Activated CD4-positive, alpha-beta T cell treated with anti-CD3 and anti-CD28 coated beads, Interleukin-10, Interleukin-2, amounts not matched to agents 100 ng/mL and 50 ng/mL, durations not matched to agents 16 hours and 8 hours (primary cell): Measurements from ENCODE around the gene LILRB1.
"Not testable (repeated sequence)": the region's sequence is repeated elsewhere in the genome, so short reads cannot be mapped to it uniquely, and the experiment has no call there.

Experiments used
- DNase-seq: peaks from one replicate; pipeline ENCODE4 v3.0.0-alpha.2; 2020

Gene LILRB1

DNA sequence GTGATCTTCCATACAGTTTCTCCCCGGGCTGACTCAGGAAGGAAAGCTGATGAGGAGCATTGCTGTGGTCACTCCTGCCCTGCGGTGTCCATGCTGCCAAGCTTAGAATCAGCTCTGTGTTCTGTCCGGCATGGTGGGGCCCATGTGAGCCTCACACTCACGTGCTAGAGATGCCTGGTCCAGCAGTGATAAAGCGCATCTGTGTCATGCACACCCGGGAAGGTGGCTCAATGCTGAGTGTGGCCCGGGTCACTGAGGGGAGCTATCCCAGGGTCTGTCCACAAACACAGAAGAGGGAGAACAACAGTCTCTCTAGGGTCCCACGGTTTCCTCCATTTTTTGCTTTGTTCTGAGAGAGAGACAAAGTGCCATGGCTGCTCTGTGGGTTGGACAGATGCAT is 3.5 kb upstream of the LILRB1 start:
- DNase-seq = no peak

DNA sequence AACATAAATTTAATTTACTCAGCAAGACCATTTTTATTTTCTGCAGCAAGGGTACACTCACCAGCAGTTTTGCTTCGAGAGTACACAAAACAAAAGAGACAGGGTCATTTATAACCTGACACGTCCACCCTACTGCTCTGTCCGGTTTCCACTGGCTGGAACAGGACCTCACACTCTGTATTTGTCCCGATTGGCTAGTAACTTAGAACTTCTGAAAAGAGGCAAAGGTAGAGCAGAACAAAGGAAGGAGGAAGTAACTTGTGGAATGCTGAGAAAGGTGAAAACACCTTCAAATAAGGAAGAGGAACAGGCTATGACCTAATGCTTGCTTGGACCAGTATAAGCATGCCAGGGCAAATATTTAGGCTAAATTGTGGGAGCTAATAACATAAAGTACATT is 2.4 kb upstream of the LILRB1 start:
- not testable (repeated sequence) for DNase-seq

DNA sequence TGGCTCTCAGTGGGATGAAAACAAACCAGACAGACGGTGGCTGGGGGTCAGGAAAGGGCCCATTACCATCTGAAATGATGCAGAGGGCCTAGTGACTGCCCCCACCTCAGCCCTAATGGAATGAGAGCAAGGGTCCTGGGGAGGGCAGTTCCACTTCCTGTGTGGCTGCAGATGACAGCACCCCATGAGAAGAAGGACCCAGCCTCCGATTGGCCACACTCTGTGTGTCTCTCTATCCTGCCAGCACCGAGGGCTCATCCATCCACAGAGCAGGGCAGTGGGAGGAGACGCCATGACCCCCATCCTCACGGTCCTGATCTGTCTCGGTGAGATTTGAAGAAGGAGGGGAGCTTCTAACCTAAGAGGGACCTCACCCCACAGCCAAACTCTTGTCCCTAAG is 498 bp downstream of the LILRB1 start:
- DNase-seq = no peak

DNA sequence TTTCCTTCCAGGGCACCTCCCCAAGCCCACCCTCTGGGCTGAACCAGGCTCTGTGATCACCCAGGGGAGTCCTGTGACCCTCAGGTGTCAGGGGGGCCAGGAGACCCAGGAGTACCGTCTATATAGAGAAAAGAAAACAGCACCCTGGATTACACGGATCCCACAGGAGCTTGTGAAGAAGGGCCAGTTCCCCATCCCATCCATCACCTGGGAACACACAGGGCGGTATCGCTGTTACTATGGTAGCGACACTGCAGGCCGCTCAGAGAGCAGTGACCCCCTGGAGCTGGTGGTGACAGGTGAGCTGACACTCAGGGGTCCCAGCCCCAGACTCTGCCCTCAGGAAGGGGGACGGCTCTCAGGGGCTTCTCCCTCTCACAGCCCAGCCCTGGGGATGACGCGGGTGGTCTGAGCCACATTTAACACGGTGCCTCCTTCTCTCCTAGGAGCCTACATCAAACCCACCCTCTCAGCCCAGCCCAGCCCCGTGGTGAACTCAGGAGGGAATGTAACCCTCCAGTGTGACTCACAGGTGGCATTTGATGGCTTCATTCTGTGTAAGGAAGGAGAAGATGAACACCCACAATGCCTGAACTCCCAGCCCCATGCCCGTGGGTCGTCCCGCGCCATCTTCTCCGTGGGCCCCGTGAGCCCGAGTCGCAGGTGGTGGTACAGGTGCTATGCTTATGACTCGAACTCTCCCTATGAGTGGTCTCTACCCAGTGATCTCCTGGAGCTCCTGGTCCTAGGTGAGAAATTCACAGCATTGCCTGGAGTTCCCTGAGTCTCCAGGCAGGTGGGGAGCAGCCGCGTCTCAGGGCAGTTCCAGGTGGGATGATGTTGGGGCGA is 1.4 kb downstream of the LILRB1 start:
- not testable (repeated sequence) for DNase-seq

DNA sequence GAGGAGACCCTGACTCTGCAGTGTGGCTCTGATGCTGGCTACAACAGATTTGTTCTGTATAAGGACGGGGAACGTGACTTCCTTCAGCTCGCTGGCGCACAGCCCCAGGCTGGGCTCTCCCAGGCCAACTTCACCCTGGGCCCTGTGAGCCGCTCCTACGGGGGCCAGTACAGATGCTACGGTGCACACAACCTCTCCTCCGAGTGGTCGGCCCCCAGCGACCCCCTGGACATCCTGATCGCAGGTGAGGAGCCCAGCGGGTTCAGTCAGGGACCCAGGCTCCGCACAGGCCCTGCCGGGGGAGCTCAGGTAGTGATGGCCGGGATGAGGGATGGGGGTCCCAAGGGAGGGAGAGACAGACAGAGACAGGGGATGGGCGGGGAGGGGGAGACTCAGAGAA is 2.2 kb downstream of the LILRB1 start:
- not testable (repeated sequence) for DNase-seq

DNA sequence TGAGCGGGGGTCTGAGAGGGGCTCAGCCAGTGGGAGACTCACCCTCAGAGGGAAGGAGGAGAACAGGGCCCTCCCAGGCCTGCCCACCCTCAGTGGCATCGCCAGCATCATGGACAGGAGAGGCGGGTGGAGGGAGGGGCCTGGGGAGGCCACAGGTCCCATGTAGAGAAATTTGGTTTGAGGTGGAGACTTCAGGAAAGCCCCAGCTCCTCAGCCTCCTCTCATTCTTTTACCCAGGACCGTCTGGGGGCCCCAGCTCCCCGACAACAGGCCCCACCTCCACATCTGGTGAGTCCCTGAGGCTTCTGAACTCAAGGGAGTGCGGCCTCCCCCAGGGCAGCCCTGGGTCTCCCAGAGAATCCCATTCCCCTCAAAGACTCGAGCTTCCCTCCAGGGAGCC is 3.1 kb downstream of the LILRB1 start:
- no peak for DNase-seq

DNA sequence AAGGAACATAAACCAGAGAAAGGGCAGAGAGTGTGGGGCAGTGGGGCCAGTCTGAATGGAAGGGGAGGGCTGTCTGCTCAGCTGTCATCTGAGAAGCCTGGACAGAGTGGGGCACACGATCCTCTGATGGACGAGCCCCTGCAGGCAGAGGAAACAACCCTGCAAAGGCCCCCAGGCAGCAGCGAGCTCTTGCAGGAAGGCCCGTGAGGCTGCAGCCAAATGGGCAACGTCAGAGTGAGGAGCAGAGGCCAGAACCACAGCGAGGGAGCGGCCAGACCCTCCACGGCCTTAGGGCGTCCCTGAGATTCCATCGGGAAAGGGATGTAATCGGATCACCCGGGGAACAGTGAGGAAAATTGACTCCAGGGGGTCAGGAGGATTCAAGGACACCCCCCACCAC is 5.8 kb downstream of the LILRB1 start:
- DNase-seq = not testable (repeated sequence)

DNA sequence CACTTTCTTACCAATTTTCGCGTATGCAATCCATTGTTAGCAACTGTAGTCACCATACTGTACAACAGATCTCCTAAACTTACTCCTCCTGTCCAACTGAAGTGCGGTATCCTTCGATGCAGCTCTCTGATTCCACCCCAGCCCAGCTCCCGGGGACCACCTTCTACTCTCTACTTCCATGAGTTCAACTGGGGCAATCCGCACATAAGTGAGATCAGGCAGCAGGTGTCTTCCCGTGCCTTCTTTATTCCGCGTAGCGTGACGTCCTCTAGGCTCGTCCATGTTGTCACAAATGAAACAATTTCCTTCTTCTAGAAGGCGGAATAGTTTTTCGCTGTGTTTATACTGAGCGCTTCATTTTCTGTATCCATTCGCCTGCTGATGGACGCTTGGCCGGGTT is 8.4 kb downstream of the LILRB1 start:
- no peak for DNase-seq

DNA sequence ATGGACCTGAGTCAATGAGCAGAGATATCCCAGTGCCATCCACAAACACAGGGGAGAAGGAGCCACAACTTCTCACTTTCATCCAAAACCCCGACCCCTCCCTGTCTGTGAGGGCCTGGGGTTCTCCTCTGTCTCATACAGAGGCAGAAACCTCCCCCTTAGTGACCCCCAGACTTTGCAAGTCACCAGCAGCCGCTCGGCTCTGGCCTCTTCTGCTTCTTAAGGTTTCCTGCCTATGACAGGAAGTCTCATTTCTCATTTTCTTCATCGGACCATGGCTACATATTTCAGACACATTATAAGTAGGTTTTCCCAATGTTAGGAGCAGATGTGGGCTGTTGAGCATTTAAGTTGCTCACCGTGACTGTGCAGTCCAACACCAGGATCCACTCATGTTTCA is 12.7 kb downstream of the LILRB1 start:
- not testable (repeated sequence) for DNase-seq

DNA sequence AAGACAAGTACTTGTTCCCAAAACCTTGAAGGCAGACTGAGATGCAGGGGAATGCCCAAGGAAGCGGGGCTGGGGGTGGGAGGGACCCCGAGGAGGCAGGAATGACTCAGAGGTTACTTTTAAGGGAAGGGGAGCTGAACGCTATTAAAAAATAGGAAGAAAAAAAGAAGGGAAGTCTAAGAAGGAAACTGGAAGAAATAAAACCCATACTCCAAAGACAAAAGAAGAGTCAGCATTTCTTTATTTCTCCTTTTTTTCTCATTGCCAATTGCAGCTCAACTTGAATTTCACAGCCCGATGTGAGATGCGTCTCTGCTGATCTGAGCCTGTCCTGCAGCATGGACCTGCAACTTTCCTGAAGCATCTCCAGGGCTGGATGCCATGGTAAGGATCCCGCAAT is 13.3 kb downstream of the LILRB1 start:
- not testable (repeated sequence) for DNase-seq

DNA sequence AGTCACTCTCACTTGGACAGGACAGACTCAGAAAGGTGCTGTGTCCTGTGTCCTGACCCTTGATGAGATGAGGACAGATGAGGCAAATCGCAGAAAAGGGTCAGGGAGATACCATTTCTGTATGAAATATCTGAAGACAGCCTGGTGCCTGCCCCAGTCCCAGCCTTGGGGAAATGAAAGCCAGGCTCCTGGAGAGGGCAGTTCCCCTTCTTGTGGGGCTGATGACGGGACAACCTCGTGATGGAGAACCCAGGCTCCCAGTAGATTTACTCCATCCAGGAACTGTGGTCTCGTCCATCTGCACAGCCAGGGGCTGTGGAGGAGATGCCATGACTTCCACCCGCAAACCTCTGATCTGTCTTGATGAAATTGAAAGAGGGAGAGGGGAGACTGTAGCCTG is 13.8 kb downstream of the LILRB1 start:
- no peak for DNase-seq

DNA sequence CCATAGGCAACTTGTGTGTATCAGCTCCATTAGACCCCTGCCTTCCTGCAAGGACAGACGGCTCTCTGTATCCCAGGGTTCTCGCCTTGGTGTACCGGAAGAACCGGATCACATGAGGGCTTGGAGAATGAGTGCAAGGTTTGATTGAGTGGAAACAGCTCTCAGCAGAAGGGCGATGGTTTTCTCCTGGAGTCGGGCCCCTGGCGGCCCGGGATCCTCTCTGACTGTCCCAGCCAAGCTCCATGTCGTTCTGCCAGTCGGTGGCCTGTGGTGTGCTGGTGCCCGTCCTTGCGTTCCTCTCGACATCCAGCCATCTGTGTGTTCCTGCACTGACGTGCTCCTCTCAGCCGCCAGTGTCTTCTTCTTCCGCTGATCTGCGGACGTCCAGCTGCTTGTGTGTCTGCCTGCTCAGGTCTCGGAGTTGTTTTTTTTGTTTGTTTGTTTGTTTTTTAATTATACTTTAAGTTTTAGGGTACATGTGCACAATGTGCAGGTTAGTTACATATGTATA is 16.1 kb downstream of the LILRB1 start:
- DNase-seq = no peak

DNA sequence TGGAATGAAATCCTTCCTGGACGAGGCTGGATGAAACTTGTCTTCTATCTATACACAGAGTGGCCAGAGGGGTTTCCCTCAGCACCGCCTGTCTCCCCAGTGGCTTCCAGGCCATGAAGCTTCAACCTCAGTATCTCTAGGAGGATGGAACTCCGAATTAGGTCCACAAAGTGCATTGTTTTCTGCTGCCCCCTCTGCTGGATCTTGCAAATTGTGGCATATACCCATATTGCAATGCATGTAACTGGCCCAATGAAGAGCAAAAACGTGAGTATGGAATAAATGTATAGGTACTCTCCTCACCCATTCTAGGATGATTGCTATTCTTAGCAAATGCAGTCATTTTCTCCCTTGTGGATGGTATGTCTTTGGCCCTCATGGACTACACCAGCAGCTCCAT is 17.8 kb downstream of the LILRB1 start:
- no peak for DNase-seq

DNA sequence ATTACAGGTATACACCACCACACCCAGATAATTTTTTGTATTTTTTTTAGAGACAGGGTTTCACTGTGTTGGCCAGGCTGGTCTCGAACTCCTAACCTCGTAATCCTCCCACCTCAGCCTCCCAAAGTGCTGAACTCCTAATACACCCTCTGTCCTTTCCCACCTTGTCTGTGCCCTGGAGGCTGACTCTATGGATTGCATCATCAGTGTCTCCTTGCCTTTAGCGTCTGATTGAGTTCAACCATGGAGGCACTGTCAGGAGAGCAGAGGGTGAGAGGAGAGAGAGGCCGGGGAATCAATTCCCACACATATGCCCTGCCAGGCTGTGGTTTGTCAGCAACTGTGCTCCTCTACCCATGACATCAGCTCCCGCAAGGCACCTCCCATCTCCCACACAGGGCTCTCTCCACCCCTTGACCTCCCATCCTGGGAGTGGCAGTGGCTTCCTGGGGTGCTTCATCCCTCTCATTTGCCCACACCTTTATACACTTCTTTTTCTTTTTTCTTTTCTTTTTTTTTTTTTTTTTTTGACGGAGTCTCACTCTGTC is 19.9 kb downstream of the LILRB1 start:
- no peak for DNase-seq

DNA sequence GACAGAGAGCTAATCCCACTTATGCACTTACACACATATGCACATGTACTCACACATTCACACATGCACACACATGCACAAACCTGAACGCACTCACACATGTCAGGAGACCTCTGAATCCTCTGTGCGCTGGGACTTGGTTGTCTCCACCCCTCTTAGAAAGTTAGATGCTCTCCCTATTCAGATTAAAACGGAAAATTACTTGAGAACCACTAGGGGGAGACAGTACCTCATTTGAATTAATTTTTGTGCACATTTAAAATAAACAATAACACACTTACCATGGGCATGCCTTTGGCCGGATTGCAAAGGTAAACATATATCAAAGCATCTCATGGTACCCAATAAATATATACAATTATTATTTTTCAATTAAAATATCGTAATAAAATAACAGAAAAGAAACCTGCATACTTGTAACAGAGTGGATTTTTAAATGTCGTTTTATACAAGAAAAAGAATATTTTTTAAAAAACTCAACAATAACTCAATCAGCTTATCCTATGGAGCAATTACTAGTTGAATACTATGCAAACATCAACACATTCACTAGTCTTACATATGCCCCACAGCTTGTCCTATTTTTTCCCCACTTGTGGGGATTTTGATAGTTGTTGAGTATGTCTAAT is 23.0 kb downstream of the LILRB1 start:
- peak; percentile 30 for DNase-seq

DNA sequence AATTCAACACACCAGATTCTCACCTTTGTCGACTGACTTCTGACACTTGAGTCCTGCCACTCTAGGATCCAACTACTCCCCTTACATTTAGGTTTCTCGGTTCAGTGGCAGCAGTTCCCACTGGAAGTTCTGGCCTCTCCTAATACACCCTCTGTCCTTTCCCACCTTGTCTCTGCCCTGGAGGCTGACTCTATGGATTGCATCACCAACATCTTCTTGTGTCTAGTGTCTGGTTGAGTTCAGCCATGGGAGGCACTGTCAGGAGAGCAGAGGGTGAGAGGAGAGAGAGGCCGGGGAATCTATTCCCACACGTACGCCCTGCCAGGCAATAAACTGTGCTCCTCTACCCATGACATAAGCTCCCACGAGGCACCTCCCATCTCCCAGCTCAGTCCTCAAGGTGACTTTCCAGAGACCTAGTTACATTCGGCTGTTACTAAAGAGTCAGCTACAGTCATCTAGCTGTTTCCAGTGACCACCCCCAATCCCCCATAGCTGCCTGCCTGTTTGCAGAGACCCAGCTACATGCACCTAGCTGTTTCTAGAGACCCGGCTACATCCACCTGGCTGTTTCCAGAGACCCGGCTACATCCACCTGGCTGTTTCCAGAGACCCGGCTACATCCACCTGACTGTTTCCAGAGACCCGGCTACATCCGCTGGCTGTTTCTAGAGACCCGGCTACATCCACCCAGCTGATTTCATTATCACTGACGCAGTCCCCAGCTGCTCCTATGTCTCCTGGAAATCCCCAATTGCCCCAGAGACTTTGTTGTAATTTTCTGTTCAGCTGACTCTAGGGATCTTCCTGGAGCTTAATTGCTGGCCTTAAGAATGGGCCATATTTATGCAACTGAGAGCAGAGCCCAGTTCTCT is 24.4 kb downstream of the LILRB1 start:
- DNase-seq = no peak

DNA sequence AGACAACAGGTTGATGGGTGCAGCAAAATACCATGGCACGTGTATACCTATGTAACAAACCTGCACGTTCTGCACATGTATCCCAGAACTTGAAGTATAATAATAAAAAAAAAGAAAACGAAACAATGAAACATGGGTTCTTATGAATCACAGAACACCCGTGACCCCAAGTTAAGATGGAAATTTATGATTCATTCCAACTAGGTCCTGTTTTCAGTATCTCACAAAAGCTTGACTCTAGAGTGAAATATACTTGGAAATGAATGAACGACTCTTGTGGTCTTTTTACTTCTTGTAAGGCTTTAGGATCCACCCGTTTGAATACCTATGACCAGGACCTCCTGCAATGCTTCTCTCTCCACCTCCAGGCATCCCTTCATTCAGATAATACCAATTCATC is 29.0 kb downstream of the LILRB1 start:
- no peak for DNase-seq

DNA sequence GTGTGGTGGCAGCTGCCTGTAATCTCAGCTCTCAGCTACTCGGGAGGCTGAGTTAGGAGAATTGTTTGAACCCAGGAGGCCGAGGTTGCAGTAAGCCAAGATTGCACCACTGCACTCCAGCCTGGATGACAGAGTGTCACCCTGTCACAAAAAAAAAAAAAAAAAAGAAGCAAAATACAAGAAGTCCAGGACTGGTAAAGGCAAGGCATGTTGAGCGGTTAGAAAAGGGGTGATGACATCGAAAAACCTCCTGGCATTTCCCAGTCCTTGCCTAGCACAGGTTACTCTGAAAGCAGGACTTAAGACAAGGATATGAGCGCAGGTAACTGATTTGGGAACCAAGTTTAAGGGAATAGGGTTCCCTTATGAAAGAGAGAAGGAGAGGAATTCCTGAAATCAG is 30.0 kb downstream of the LILRB1 start:
- DNase-seq = no peak

DNA sequence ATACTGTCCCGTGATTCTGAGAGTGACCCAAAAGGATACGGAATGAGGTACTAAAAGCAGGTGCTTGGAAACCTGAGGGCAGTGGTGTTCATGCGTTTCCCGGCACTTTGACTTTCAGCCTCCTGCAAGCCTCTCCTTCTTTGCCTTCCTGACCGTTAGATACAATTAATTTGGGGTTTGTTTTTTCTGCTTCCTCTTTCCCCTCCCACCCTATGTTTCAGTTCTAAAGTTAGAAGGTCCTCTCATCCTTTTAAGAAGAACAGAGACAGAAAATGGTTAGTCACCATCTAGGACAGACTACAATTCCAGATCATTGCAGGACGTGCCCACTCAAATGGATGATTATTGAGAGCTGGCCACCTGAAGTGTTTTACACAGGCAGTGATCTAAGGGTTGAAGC is 30.7 kb downstream of the LILRB1 start:
- no peak for DNase-seq

DNA sequence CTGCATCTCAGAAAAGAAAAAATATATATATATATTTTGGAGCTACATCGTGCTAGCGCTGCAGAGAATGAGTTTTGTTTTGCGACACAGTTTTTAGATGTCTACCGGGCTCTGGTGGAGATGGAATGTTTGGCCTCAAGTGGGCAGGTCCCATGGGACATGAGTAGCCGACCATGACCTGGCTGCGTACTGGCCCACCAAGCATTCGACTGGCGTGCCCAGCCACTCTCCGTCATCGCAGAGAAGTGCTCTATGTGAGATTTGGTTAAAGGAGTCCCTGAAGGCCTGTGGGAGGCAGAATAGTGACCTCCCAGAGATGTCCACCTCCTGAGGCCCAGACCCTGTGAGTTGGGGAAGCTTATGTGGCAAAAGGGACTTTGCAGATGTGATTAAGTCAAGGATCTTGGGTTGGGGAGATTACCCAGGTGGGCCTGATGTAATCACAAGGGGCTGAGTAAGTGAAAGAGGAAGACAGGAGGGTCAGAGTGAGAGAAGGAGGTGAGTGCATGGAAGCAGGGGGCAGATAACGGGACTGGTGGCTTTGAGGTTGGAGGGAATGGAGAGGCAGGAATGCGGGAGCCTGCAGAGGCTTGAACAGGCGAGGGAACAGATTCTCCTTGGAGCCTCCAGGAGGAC is 31.7 kb downstream of the LILRB1 start:
- no peak for DNase-seq

DNA sequence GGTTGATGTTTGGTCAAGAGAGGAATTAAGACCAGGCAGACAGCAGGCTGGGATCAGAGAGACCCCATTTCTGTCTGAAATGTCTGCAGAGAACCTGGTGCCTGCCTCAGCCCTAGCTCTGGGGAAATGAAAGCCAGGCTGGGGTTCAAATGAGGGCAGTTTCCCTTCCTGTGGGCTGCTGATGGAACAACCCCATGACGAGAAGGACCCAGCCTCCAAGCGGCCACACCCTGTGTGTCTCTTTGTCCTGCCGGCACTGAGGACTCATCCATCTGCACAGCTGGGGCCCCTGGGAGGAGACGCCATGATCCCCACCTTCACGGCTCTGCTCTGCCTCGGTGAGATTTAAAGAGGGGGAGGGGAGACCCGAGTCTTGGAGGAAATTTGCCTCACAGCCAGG is 32.4 kb downstream of the LILRB1 start, which contains the start of gene LILRB4:
LILRB4 (plus strand) TSS at position 256 of the 400 bp plus-strand sequence; CDS start at position 305, 49 bp downstream.
- no peak for DNase-seq

DNA sequence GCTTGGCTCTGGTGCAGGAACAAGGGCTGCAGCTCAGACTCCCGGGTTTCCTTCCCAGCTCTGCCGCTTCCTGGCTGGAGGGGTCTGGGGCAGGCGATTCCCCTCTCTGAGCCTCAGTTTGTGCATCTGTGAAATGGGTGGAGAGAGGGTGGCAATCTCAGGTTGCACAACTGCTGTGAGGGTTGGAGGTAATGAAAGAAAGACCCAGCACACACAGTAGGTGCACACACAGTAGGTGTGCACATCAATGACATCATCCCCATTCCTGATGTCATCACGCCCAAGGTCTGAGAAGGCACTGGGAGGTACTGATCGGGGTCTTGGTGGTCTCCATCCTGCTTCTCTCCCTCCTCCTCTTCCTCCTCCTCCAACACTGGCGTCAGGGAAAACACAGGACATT is 35.2 kb downstream of the LILRB1 start:
- DNase-seq = no peak
